ENCODE measurements around the gene NOD1.

NOD1 gene

DNA sequence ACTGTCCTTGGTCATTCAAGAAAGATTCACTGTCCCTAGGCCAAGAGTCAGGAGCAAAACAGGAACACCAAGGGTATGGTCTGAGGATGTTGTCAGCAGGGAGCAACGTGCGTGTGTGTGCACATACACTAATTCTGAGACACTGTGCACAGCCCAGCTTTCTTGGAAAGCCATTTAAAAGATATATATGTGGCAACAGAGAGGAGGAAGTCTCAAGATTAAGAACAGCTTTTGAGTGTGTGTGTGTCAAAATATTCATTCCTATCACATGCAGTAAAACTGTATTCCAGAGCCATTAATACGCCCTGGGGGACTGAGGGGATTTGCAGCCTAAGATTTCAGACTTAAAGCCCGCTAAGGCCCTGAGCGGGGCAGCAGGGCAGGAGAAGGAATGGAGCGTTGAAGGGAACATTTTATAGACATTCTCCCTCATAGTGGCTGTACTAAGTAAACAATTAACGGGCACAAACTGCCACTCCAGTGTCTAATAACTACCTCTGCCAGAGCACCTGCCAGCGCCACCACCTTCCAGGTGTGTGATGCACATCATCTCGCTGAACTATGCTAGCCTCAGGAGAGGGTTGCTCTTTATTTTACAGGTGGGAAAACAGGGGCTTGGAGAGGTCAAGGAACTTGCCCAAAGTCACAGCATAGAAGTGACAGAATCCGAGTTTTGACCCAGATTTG, 2.0 kb downstream of the NOD1 start:
- TF ChIP-seq, protein P1, sequence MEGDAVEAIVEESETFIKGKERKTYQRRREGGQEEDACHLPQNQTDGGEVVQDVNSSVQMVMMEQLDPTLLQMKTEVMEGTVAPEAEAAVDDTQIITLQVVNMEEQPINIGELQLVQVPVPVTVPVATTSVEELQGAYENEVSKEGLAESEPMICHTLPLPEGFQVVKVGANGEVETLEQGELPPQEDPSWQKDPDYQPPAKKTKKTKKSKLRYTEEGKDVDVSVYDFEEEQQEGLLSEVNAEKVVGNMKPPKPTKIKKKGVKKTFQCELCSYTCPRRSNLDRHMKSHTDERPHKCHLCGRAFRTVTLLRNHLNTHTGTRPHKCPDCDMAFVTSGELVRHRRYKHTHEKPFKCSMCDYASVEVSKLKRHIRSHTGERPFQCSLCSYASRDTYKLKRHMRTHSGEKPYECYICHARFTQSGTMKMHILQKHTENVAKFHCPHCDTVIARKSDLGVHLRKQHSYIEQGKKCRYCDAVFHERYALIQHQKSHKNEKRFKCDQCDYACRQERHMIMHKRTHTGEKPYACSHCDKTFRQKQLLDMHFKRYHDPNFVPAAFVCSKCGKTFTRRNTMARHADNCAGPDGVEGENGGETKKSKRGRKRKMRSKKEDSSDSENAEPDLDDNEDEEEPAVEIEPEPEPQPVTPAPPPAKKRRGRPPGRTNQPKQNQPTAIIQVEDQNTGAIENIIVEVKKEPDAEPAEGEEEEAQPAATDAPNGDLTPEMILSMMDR (IDR thresholded peaks at IDR 0.05; ENCODE audit: low read depth, low read length), result no peak
- no peak for TF ChIP-seq EZH2phosphoT487 (IDR thresholded peaks at IDR 0.05; ENCODE audit: low read depth)
- peaks cover 12% of the 10 kb centered on the region; the same call in 1 of the 2 replicates for H3K4me1 ChIP-seq (ENCODE audit: low read length)
- no peak overlapping the region for H3K27ac ChIP-seq (ENCODE audit: low read length)
- no peak overlapping the region for H3K4me3 ChIP-seq (ENCODE audit: low read length)
- H3K9ac ChIP-seq (ENCODE audit: low read length), result no peak overlapping the region
- H3K4me2 ChIP-seq (ENCODE audit: low read length), result no peak overlapping the region
- no peak overlapping the region for H2AFZ ChIP-seq (ENCODE audit: low read depth, low read length)
- H3K27me3 ChIP-seq (ENCODE audit: low read depth, low read length), result no peaks in the 10 kb centered on the region
- H3K9me3 ChIP-seq (ENCODE audit: insufficient read depth, low read length), result no peaks in the 10 kb centered on the region
- H3K36me3 ChIP-seq (replicated peaks; ENCODE audit: low read depth, low read length), result no peaks in the 10 kb centered on the region
- H3K79me2 ChIP-seq (ENCODE audit: low read length), result no peaks in the 10 kb centered on the region
- no peaks in the 10 kb centered on the region for H4K20me1 ChIP-seq (ENCODE audit: insufficient read depth, low read length)

DNA sequence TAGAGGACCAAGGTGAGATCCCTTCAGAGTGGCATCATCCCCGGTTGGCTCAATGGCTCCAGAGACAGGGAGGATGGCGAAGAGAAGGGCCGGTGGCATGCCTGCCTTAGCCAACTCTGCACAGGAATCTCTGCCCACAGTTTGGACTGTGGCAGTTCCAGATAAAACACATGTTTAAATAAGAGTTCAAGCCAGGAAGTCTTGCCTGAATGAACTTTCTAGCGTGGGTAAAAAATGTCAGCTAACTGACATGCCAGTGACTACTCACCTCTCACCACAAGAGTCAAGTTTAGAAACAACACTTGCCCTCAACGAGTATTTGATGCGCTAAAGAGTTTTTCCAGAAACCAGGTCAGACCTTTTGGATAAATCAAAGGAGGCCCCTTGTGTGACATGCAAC, 3.0 kb downstream of the NOD1 start:
- Histone ChIP-seq H4K20me1 (ENCODE audit: insufficient read depth, low read length) (no peaks in the 10 kb centered on the region), H3K27me3 (ENCODE audit: low read depth, low read length) (no peaks in the 10 kb centered on the region), H3K9ac (ENCODE audit: low read length) (no peak overlapping the region), H3K79me2 (ENCODE audit: low read length) (no peaks in the 10 kb centered on the region), H3K27ac (ENCODE audit: low read length) (no peak overlapping the region), H3K4me3 (ENCODE audit: low read length) (no peak overlapping the region), H3K4me2 (ENCODE audit: low read length) (no peak overlapping the region), H3K9me3 (ENCODE audit: insufficient read depth, low read length) (no peaks in the 10 kb centered on the region), H2AFZ (ENCODE audit: low read depth, low read length) (no peak overlapping the region), H3K36me3 (replicated peaks; ENCODE audit: low read depth, low read length) (no peaks in the 10 kb centered on the region), H3K4me1 (ENCODE audit: low read length) (peaks cover 12% of the 10 kb centered on the region; the same call in 1 of the 2 replicates)
- no peak for TF ChIP-seq EZH2phosphoT487 (IDR thresholded peaks at IDR 0.05; ENCODE audit: low read depth)
- TF ChIP-seq, protein P1 (IDR thresholded peaks at IDR 0.05; ENCODE audit: low read depth, low read length), result no peak

- Histone ChIP-seq H3K4me3 (ENCODE audit: low read length) (no peak overlapping the region), H3K4me1 (ENCODE audit: low read length) (peaks cover 12% of the 10 kb centered on the region; the same call in 1 of the 2 replicates), H3K4me2 (ENCODE audit: low read length) (no peak overlapping the region), H3K9me3 (ENCODE audit: insufficient read depth, low read length) (no peaks in the 10 kb centered on the region), H3K9ac (ENCODE audit: low read length) (no peak overlapping the region), H2AFZ (ENCODE audit: low read depth, low read length) (no peak overlapping the region), H3K27me3 (ENCODE audit: low read depth, low read length) (no peaks in the 10 kb centered on the region), H3K79me2 (ENCODE audit: low read length) (no peaks in the 10 kb centered on the region), H4K20me1 (ENCODE audit: insufficient read depth, low read length) (no peaks in the 10 kb centered on the region), H3K36me3 (replicated peaks; ENCODE audit: low read depth, low read length) (no peaks in the 10 kb centered on the region), H3K27ac (ENCODE audit: low read length) (no peak overlapping the region)
- TF ChIP-seq EZH2phosphoT487 (IDR thresholded peaks at IDR 0.05; ENCODE audit: low read depth), result no peak
- TF ChIP-seq, protein P1 (IDR thresholded peaks at IDR 0.05; ENCODE audit: low read depth, low read length), result no peak
Observed at GRCh38 chr7:30474893-30475292, 3.7 kb downstream of the NOD1 start.

DNA sequence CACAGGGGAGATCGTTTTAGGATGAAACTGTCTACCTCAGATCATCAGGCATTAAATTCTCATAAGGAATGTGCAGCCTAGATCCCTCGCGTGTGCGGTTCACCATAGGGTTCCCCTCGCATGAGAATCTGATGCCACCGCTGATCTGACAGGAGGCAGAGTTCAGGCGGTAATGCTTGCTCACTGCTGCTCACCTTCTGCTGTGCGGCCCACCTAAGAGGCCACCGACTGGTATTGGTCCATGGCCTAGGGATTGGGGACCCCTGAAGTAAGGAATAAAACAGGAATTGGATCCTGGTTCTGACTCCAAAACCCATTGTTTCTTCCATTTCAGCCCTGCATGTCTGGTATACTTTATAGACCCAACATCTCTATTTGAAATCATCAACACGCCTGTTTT, 4.1 kb downstream of the NOD1 start:
- Histone ChIP-seq H4K20me1 (ENCODE audit: insufficient read depth, low read length) (no peaks in the 10 kb centered on the region), H3K4me1 (ENCODE audit: low read length) (peaks cover 11% of the 10 kb centered on the region; the same call in 1 of the 2 replicates), H3K9me3 (ENCODE audit: insufficient read depth, low read length) (no peaks in the 10 kb centered on the region), H3K4me3 (ENCODE audit: low read length) (no peak overlapping the region), H3K36me3 (replicated peaks; ENCODE audit: low read depth, low read length) (no peaks in the 10 kb centered on the region), H3K27me3 (ENCODE audit: low read depth, low read length) (no peaks in the 10 kb centered on the region), H3K4me2 (ENCODE audit: low read length) (no peak overlapping the region), H3K9ac (ENCODE audit: low read length) (no peak overlapping the region), H2AFZ (ENCODE audit: low read depth, low read length) (no peak overlapping the region), H3K27ac (ENCODE audit: low read length) (no peak overlapping the region), H3K79me2 (ENCODE audit: low read length) (no peaks in the 10 kb centered on the region)
- TF ChIP-seq EZH2phosphoT487 (IDR thresholded peaks at IDR 0.05; ENCODE audit: low read depth), result no peak
- TF ChIP-seq, protein P1 (IDR thresholded peaks at IDR 0.05; ENCODE audit: low read depth, low read length), result no peak
